ENCODE measurements around the gene SLC16A2. TPM values are rescaled to one million over a fixed set of nuclear protein-coding genes. Genes with fewer than 3 reads are reported as not detected.

Gene SLC16A2
- total RNA-seq, 1 experiment from 2014 or later = 0.32 TPM

GRCh38 chrX:74521961-74522751 lies 100.9 kb downstream of the SLC16A2 start:
- Histone ChIP-seq H3K27me3 (ENCODE audit: insufficient read depth, low read length) (no peaks in the 10 kb centered on the region), H3K4me2 (ENCODE audit: low read length) (no peak overlapping the region), H3K27ac (ENCODE audit: low read depth, low read length) (no peak overlapping the region), H2AFZ (ENCODE audit: low read depth, low read length, poor library complexity, severe bottlenecking) (no peak overlapping the region), H3K9me2 (ENCODE audit: insufficient read depth) (no peaks in the 10 kb centered on the region), H3K4me3 (replicated peaks in 1 of 2; ENCODE audit: low read depth in 1 of 2, low read length in 2 of 2) (no peak overlapping the region), H3K9ac (ENCODE audit: low read length) (no peak overlapping the region), H3K36me3 (ENCODE audit: control insufficient read depth in 1 of 2, insufficient read depth in 2 of 2, low read length in 2 of 2) (no peaks in the 10 kb centered on the region), H4K20me1 (ENCODE audit: insufficient read depth) (no peaks in the 10 kb centered on the region), H3K9me3 (ENCODE audit: control insufficient read depth in 1 of 2, insufficient read depth in 1 of 2, low read depth in 1 of 2, low read length in 2 of 2) (no peaks in the 10 kb centered on the region), H3K79me2 (ENCODE audit: insufficient read depth, low read length) (no peaks in the 10 kb centered on the region), H3K4me1 (ENCODE audit: control insufficient read depth in 1 of 2, insufficient read depth in 2 of 2, low read length in 2 of 2) (peaks cover 0 to 7% of the 10 kb centered on the region in 2 experiments; a peak in 2 of 4 replicates)
- RAD21 ChIA-PET (ENCODE audit: low non-redundant PET in 1 of 2, low total read pairs in 2 of 2, uncharacterized antibody in 2 of 2, unreplicated experiment in 2 of 2) = no interaction called here
- intact Hi-C loops (cut with micrococcal nuclease) = no loop called here
- POLR2A ChIA-PET = no interaction called here
- no TSS peak for BruUV-seq (replicated peaks)
- CTCF ChIA-PET = no interaction called here
- TF ChIP-seq EGR1 (IDR thresholded peaks at IDR 0.05; ENCODE audit: low read depth) = no peak
- TF ChIP-seq CEBPB (IDR thresholded peaks at IDR 0.05; ENCODE audit: low read depth) = no peak
- no peak for TF ChIP-seq FOSL1 (IDR thresholded peaks at IDR 0.05; ENCODE audit: low read depth)
- TF ChIP-seq MAX (IDR thresholded peaks at IDR 0.05) = no peak
- no peak for TF ChIP-seq JUND (IDR thresholded peaks at IDR 0.05)
- TF ChIP-seq CBX3 (IDR thresholded peaks at IDR 0.05; ENCODE audit: low read depth) = no peak
- no peak for ATAC-seq
- DNase-seq (ENCODE audit: low read depth, low spot score) = no peak

GRCh38 chrX:74523224-74523623 lies 101.9 kb downstream of the SLC16A2 start:
- Histone ChIP-seq H3K9ac (ENCODE audit: low read length) (no peak overlapping the region), H3K27me3 (ENCODE audit: insufficient read depth, low read length) (no peaks in the 10 kb centered on the region), H3K4me3 (replicated peaks in 1 of 2; ENCODE audit: low read depth in 1 of 2, low read length in 2 of 2) (no peak overlapping the region), H3K79me2 (ENCODE audit: insufficient read depth, low read length) (no peaks in the 10 kb centered on the region), H3K36me3 (ENCODE audit: control insufficient read depth in 1 of 2, insufficient read depth in 2 of 2, low read length in 2 of 2) (no peaks in the 10 kb centered on the region), H3K4me1 (ENCODE audit: control insufficient read depth in 1 of 2, insufficient read depth in 2 of 2, low read length in 2 of 2) (peaks cover 0 to 7% of the 10 kb centered on the region in 2 experiments; a peak in 2 of 4 replicates), H3K9me2 (ENCODE audit: insufficient read depth) (no peaks in the 10 kb centered on the region), H4K20me1 (ENCODE audit: insufficient read depth) (no peaks in the 10 kb centered on the region), H3K9me3 (ENCODE audit: control insufficient read depth in 1 of 2, insufficient read depth in 1 of 2, low read depth in 1 of 2, low read length in 2 of 2) (no peaks in the 10 kb centered on the region), H3K27ac (ENCODE audit: low read depth, low read length) (no peak overlapping the region), H2AFZ (ENCODE audit: low read depth, low read length, poor library complexity, severe bottlenecking) (no peak overlapping the region), H3K4me2 (ENCODE audit: low read length) (no peak overlapping the region)
- ChIA-PET POLR2A (no interaction called here), CTCF (no interaction called here), RAD21 (ENCODE audit: low non-redundant PET in 1 of 2, low total read pairs in 2 of 2, uncharacterized antibody in 2 of 2, unreplicated experiment in 2 of 2) (no interaction called here)
- intact Hi-C loops (cut with micrococcal nuclease) = no loop called here
- ATAC-seq = no peak
- no TSS peak for BruUV-seq (replicated peaks)
- DNase-seq (ENCODE audit: low read depth, low spot score) = no peak
- no peak for TF ChIP-seq EZH2phosphoT487 (IDR thresholded peaks at IDR 0.05; ENCODE audit: borderline replicate concordance)
- no peak for TF ChIP-seq ZFX (IDR thresholded peaks at IDR 0.05)
- no peak for TF ChIP-seq EZH2 (IDR thresholded peaks at IDR 0.05)
- TF ChIP-seq POLR2A (IDR thresholded peaks at IDR 0.05; ENCODE audit: borderline replicate concordance, extremely low read depth, insufficient read depth, insufficient read length) = no peak
- no peak for TF ChIP-seq CBX3 (IDR thresholded peaks at IDR 0.05; ENCODE audit: low read depth)
- no peak for TF ChIP-seq REST (IDR thresholded peaks at IDR 0.05; ENCODE audit: low read depth)
- TF ChIP-seq CTCF (IDR thresholded peaks at IDR 0.05 in 2 of 3, conservative IDR thresholded peaks at IDR 0.05 in 1 of 3; ENCODE audit: borderline replicate concordance in 1 of 3, insufficient read depth in 1 of 3, low read depth in 2 of 3, low read length in 2 of 3) = no peak
- TF ChIP-seq YY1 (IDR thresholded peaks at IDR 0.05; ENCODE audit: extremely low read depth, insufficient replicate concordance, low read depth, low read length) = no peak

Data from HCT116 (cell line).